Measurements from ENCODE around the gene RPS6KA2.

Gene RPS6KA2

GRCh38 chr6:166565084-166565967, 61.7 kb downstream of the RPS6KA2 start:
- no peak for TF ChIP-seq CTCF (conservative IDR thresholded peaks at IDR 0.05; ENCODE audit: low read depth, low read length)
- H3K4me3 ChIP-seq (ENCODE audit: low read length) = no peak overlapping the region
- no peak for DNase-seq (ENCODE audit: low read depth)

- no peak for TF ChIP-seq CTCF (conservative IDR thresholded peaks at IDR 0.05; ENCODE audit: low read depth, low read length)
- no peak for DNase-seq (ENCODE audit: low read depth)
- no peak overlapping the region for H3K4me3 ChIP-seq (ENCODE audit: low read length)
These were observed 63.2 kb downstream of the RPS6KA2 start for GRCh38 chr6:166563805-166564204.

- H3K4me3 ChIP-seq (ENCODE audit: low read length) = no peak overlapping the region
- no peak for DNase-seq (ENCODE audit: low read depth)
- no peak for TF ChIP-seq CTCF (conservative IDR thresholded peaks at IDR 0.05; ENCODE audit: low read depth, low read length)
These were observed 63.9 kb downstream of the RPS6KA2 start for GRCh38 chr6:166563200-166563599.

GRCh38 chr6:166562726-166563125, 64.3 kb downstream of the RPS6KA2 start:
- H3K4me3 ChIP-seq (ENCODE audit: low read length) = no peak overlapping the region
- TF ChIP-seq CTCF (conservative IDR thresholded peaks at IDR 0.05; ENCODE audit: low read depth, low read length) = no peak
- no peak for DNase-seq (ENCODE audit: low read depth)

GRCh38 chr6:166561771-166562359, 65.2 kb downstream of the RPS6KA2 start:
- no peak overlapping the region for H3K4me3 ChIP-seq (ENCODE audit: low read length)
- no peak for TF ChIP-seq CTCF (conservative IDR thresholded peaks at IDR 0.05; ENCODE audit: low read depth, low read length)
- no peak for DNase-seq (ENCODE audit: low read depth)

GRCh38 chr6:166560222-166560621, 66.8 kb downstream of the RPS6KA2 start:
- DNase-seq (ENCODE audit: low read depth) = no peak
- no peak overlapping the region for H3K4me3 ChIP-seq (ENCODE audit: low read length)

More at GRCh38 chr6:166560222-166560621, 66.8 kb downstream of the RPS6KA2 start:
- no peak for TF ChIP-seq CTCF (conservative IDR thresholded peaks at IDR 0.05; ENCODE audit: low read depth, low read length)

Data from retinal pigment epithelial cell (primary cell).